HG02571 (cell line): Measurements from ENCODE around the gene POU3F4.

Source experiments
- ATAC-seq: cut with Tn5 transposase; IDR thresholded peaks from one replicate; pipeline ENCODE4 v1.9.1; 2021; ENCODE audit warnings: mild to moderate bottlenecking, moderate library complexity; ENCODE audit not compliant: unreplicated experiment

The POU3F4 gene

GRCh38 chrX:83508006-83508405 lies at the start of gene POU3F4:
Gene POU3F4, plus strand, starts transcription at chrX:83508290. Its CDS starts 35 bp downstream, at chrX:83508325.
- ATAC-seq, result no peak

- peak; percentile 61 for ATAC-seq
These were observed 38.5 kb upstream of the POU3F4 start for GRCh38 chrX:83469551-83469950.

- ATAC-seq, result no peak
These were observed 12.2 kb upstream of the POU3F4 start for GRCh38 chrX:83495898-83496297.

- ATAC-seq, result no peak
These were observed 7.1 kb upstream of the POU3F4 start for GRCh38 chrX:83501003-83501402.

- no peak for ATAC-seq
These were observed 6.6 kb upstream of the POU3F4 start for GRCh38 chrX:83501530-83501929.

- no peak for ATAC-seq
These were observed 3.2 kb upstream of the POU3F4 start for GRCh38 chrX:83504721-83505479.

GRCh38 chrX:83508526-83509253 lies 600 bp downstream of the POU3F4 start:
- no peak for ATAC-seq

- no peak for ATAC-seq
These were observed 1.2 kb downstream of the POU3F4 start for GRCh38 chrX:83509254-83509801.

- no peak for ATAC-seq
These were observed 2.5 kb downstream of the POU3F4 start for GRCh38 chrX:83510510-83511062.

- ATAC-seq, result no peak
These were observed 3.1 kb downstream of the POU3F4 start for GRCh38 chrX:83511208-83511607.

- ATAC-seq, result no peak
These were observed 4.0 kb downstream of the POU3F4 start for GRCh38 chrX:83512111-83512510.

GRCh38 chrX:83516597-83516996 lies 8.5 kb downstream of the POU3F4 start:
- no peak for ATAC-seq

- ATAC-seq, result no peak
These were observed 13.8 kb downstream of the POU3F4 start for GRCh38 chrX:83521905-83522304.

- no peak for ATAC-seq
These were observed 21.9 kb downstream of the POU3F4 start for GRCh38 chrX:83529950-83530349.

GRCh38 chrX:83535417-83536196 lies 27.5 kb downstream of the POU3F4 start:
- ATAC-seq, result no peak
